Measurements from ENCODE around the gene C6orf141. TPM values are rescaled to one million over a fixed set of nuclear protein-coding genes. Genes with fewer than 3 reads are reported as not detected.

The C6orf141 gene
- total and polyA plus RNA-seq, 2 of the 13 experiments (the other 11 are each of a cell fraction or from before 2014, with no cell fraction given) = 0.07 TPM; not detected in 1

GRCh38 chr6:49524541-49524940, 25.9 kb upstream of the C6orf141 start:
- CTCF ChIA-PET (ENCODE audit: low intra/inter-chr PET ratio, low total read pairs) = no interaction called here
- H3K4me3 ChIP-seq (replicated peaks in 1 of 3; ENCODE audit: insufficient read depth in 1 of 3, low read depth in 2 of 3, low read length in 3 of 3) = no peak overlapping the region
- BruUV-seq (replicated peaks) = no TSS peak
- intact Hi-C loops (cut with micrococcal nuclease; ENCODE audit: unreplicated experiment) = loop anchor here (5.0 kb wide), 1 partner anchor 238 kb away; no protein-coding TSS in a partner anchor
- H3K9me3 ChIP-seq (ENCODE audit: low read length) = no peaks in the 10 kb centered on the region
- H3K4me2 ChIP-seq (ENCODE audit: low read depth, low read length) = no peak overlapping the region
- peak overlapping the region; percentile 84 for H3K27ac ChIP-seq (ENCODE audit: extremely low read length, insufficient read depth, low read length)
- POLR2A ChIA-PET = no interaction called here
- in situ Hi-C loops (cut with HindIII; ENCODE audit: extremely low pct_ligation_motif_present, low pct_unique_long_range_greater_than_20kb) = no loop called here
- 75% methylated on average over 7 of the region's 7 CpGs for WGBS (ENCODE audit: low lambda C conversion rate)
- H3K4me1 ChIP-seq (ENCODE audit: insufficient read depth, low read length) = peaks cover 72% of the 10 kb centered on the region
- no peaks in the 10 kb centered on the region for H3K27me3 ChIP-seq (ENCODE audit: control insufficient read depth in 1 of 2, insufficient read depth in 2 of 2, low read length in 2 of 2)
- no peak overlapping the region for H2AFZ ChIP-seq (ENCODE audit: low read length)
- H4K20me1 ChIP-seq (ENCODE audit: insufficient read depth, low read length) = no peaks in the 10 kb centered on the region
- no peaks in the 10 kb centered on the region for H3K79me2 ChIP-seq (ENCODE audit: insufficient read depth, low read length)
- H3K36me3 ChIP-seq (replicated peaks in 1 of 2; ENCODE audit: control insufficient read depth in 1 of 2, insufficient read depth in 2 of 2, low read length in 2 of 2) = no peaks in the 10 kb centered on the region
- ATAC-seq (no peak), FAIRE-seq (no peak), DNase-seq (ENCODE audit: low spot score) (no peak)
- no peak overlapping the region for H3K9ac ChIP-seq (ENCODE audit: insufficient read depth, low read depth, low read length)
- TF ChIP-seq CREB3 (CRISPR knock-in tag; IDR thresholded peaks at IDR 0.05) (no peak), HNF1B (CRISPR knock-in tag; IDR thresholded peaks at IDR 0.05) (no peak), ARID4A (CRISPR knock-in tag; IDR thresholded peaks at IDR 0.05; ENCODE audit: borderline replicate concordance) (no peak), ZNF770 (CRISPR knock-in tag; IDR thresholded peaks at IDR 0.05) (no peak), ATF3 (CRISPR knock-in tag; IDR thresholded peaks at IDR 0.05) (no peak)

Data from HepG2 (cell line).